Kidney (tissue), 14 donors: ENCODE data around the gene RBMS1. TPM values are rescaled to one million over a fixed set of nuclear protein-coding genes. Genes with fewer than 3 reads are reported as not detected.

Source experiments
- DNase-seq, 5 donors: peaks; one replicate each; pipeline ENCODE4 v3.0.0-alpha.2; 2013 to 2020
- FAIRE-seq: peaks from 2 replicates; lab custom pipeline; 2012; peaks lifted over from hg19 to GRCh38; lab: Jason Lieb, UNC
- H3K27ac ChIP-seq, 2 donors: one replicate each; pipeline ENCODE4 v1.7.0; 2013; ENCODE audit warnings: low read depth in 2 of 2, low read length in 2 of 2, inconsistent platforms in 1 of 2
- H3K27me3 ChIP-seq: one replicate; pipeline ENCODE4 v1.7.1; 2013; ENCODE audit warnings: low read length, inconsistent platforms; ENCODE audit not compliant: control insufficient read depth, insufficient read depth
- H3K36me3 ChIP-seq, 3 donors: one replicate each; pipeline versions ENCODE4 v1.7.0 to v1.7.1; 2013; ENCODE audit warnings: low read length in 3 of 3, control low read depth in 1 of 3, inconsistent platforms in 1 of 3; ENCODE audit not compliant: insufficient read depth in 3 of 3, control insufficient read depth in 2 of 3
- H3K4me1 ChIP-seq, 3 donors: one replicate each; pipeline versions ENCODE4 v1.7.0 to v1.7.1; 2013; ENCODE audit warnings: low read length in 3 of 3, inconsistent platforms in 1 of 3, low read depth in 1 of 3; ENCODE audit not compliant: control insufficient read depth in 2 of 3, insufficient read depth in 2 of 3
- H3K4me3 ChIP-seq, 3 donors: one replicate each; pipeline versions ENCODE4 v1.7.0 to v1.8.1; 2013; ENCODE audit warnings: low read length in 3 of 3, control low read depth in 1 of 3, inconsistent platforms in 1 of 3
- H3K9ac ChIP-seq, 3 donors: one replicate each; pipeline versions ENCODE4 v1.7.0 to v1.7.1; 2013; ENCODE audit warnings: low read length in 3 of 3, control low read depth in 1 of 3, inconsistent platforms in 1 of 3
- H3K9me3 ChIP-seq, 3 donors: one replicate each; pipeline versions ENCODE4 v1.7.0 to v1.7.1; 2013; ENCODE audit warnings: low read length in 3 of 3, control low read depth in 1 of 3, inconsistent platforms in 1 of 3; ENCODE audit not compliant: control insufficient read depth in 2 of 3, insufficient read depth in 1 of 3
- intact Hi-C: fragments of 100-400 bp; cut with DNase I; formaldehyde crosslinking; loops from one replicate; pipeline ENCODE4 v1.11.1; 2022
- polyA plus RNA-seq: library from polyadenylated mRNA; stranded (reverse); fragments of 350-450 nt; fragmentation: Illumina TruSeq; extraction: RNeasy Lipid Tissue Mini Kit (QIAGEN cat#74804); gene quantifications from one replicate; pipeline ENCODE4 v1.2.3, GENCODE V29; 2014; ENCODE audit warnings: low read depth, low replicate concordance; ENCODE audit not compliant: insufficient read depth
- total RNA-seq: library from RNA; stranded (reverse); fragmentation: NEBNext Ultra II Directional; extraction: Animal tissue kit (Norgen Biotek cat#: 25700); gene quantifications from one replicate; pipeline ENCODE4 v1.2.1, GENCODE V29; 2021
- TF ChIP-seq, protein P1 (sequence below): IDR thresholded peaks from 3 replicates; pipeline ENCODE4 v1.5.1; 2012; ENCODE audit warnings: mild to moderate bottlenecking, moderate library complexity, borderline replicate concordance; ENCODE audit not compliant: insufficient read depth; ENCODE audit errors: extremely low read depth
- donor health status: control.
- donor health status: control.
- donor health status: control.
- donor health status: control.
- donor health status: control.
- donor health status: DM: yes; HTN: yes; CAD: no.
- donor health status: Normal renal cell carcinoma (clear cell type).

RBMS1 gene
- total and polyA plus RNA-seq, 2 donors from 2014 or later = 25.6 to 94.8 TPM

DNA sequence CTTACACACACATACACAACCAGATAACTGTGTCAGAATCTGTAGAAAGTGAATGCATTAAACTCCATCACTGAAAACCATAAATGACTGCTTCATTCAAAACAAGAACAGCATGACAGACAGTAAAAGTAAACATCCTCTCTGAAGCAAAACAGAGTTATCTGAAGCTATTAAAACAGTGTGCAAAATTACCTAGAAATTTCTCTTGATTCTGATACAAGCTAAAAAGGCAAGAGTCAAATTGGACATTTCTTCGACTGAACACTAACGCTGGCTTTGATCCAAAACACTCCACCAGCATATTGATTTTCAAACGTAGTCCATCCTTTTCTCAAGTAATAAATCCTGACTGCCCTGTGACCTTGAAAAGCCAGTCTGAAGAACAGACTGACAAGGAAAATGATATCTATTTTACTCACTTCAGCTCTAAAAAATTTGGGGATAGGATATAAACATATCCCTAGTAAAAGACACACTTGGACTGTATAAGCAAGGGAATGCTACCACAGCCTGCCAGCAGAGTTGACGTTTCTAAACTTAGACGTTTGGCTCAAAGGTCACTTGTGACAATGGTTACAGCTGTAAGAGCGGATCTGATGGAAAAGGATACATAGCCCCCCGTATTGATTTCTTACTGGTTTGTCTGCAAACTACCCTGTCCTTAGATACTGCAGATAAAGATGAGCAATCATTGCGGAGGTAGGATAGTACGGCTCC, 164.6 kb downstream of the RBMS1 start:
- H3K9ac ChIP-seq = no peak overlapping the region
- H3K36me3 ChIP-seq = no peaks in the 10 kb centered on the region
- no peaks in the 10 kb centered on the region for H3K9me3 ChIP-seq
- no peaks in the 10 kb centered on the region for H3K27me3 ChIP-seq
- peaks cover 0 to 12% (median 11%) of the 10 kb centered on the region in 3 donors for H3K4me1 ChIP-seq
- H3K4me3 ChIP-seq = no peak overlapping the region
- intact Hi-C loops = no loop called here
- TF ChIP-seq, protein P1, sequence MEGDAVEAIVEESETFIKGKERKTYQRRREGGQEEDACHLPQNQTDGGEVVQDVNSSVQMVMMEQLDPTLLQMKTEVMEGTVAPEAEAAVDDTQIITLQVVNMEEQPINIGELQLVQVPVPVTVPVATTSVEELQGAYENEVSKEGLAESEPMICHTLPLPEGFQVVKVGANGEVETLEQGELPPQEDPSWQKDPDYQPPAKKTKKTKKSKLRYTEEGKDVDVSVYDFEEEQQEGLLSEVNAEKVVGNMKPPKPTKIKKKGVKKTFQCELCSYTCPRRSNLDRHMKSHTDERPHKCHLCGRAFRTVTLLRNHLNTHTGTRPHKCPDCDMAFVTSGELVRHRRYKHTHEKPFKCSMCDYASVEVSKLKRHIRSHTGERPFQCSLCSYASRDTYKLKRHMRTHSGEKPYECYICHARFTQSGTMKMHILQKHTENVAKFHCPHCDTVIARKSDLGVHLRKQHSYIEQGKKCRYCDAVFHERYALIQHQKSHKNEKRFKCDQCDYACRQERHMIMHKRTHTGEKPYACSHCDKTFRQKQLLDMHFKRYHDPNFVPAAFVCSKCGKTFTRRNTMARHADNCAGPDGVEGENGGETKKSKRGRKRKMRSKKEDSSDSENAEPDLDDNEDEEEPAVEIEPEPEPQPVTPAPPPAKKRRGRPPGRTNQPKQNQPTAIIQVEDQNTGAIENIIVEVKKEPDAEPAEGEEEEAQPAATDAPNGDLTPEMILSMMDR = no peak
- H3K27ac ChIP-seq = no peak overlapping the region
- DNase-seq (no peak), FAIRE-seq (no peak)

DNA sequence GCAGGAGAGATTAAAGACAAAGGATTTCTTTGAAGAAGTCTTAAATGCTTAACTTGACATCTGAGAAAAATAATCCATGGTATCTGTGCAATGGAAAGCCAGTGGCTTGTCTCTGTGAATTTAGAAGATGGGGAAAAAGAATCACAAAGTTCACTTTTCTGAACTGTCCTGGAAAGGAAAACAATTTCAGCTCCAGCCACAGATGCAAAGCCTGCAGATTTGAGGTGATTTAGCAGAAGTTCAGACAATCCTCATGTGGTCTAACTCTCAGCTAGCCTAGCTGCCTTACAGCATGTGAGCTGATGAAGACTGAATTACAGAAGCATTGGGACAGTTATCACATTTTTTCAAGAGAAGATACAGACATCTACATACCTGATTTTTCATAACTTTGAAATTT, 166.8 kb downstream of the RBMS1 start:
- no peak overlapping the region for H3K27ac ChIP-seq
- H3K9me3 ChIP-seq = no peaks in the 10 kb centered on the region
- no peaks in the 10 kb centered on the region for H3K27me3 ChIP-seq
- H3K4me1 ChIP-seq = peaks cover 0 to 12% (median 11%) of the 10 kb centered on the region in 3 donors
- TF ChIP-seq, protein P1 = no peak
- no peaks in the 10 kb centered on the region for H3K36me3 ChIP-seq
- no peak for FAIRE-seq
- no peak for DNase-seq
- H3K9ac ChIP-seq = no peak overlapping the region
- H3K4me3 ChIP-seq = no peak overlapping the region
- intact Hi-C loops = no loop called here

DNA sequence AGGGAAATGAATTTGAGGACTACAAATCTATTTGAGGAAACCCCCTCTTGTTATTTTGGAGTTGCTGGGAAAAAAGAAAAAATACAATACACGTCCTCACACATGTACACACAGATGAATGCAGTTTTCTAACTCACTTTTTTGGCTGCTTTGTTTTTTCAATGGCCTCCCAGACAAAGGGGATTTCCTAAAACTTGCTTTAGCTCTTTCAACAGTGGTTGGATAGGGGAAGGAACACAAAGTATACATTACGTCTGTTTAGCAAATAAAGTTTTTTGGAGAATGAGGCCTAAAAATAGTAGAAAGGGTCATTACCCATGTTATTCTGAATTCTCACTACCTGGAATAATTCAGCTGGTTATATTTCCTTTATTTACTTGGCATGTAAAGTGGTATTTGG, 168.2 kb downstream of the RBMS1 start:
- intact Hi-C loops = no loop called here
- Histone ChIP-seq H3K27ac (no peak overlapping the region), H3K36me3 (no peaks in the 10 kb centered on the region), H3K27me3 (no peaks in the 10 kb centered on the region), H3K4me1 (peaks cover 0 to 12% (median 8%) of the 10 kb centered on the region in 3 donors), H3K9ac (no peak overlapping the region), H3K4me3 (no peak overlapping the region), H3K9me3 (no peaks in the 10 kb centered on the region)
- FAIRE-seq = no peak
- DNase-seq = no peak
- TF ChIP-seq, protein P1 = no peak
